Measurements from ENCODE around the gene LFNG.

LFNG gene

GRCh38 chr7:2526659-2527504 is 7.3 kb downstream of the LFNG start:
- H3K4me1 ChIP-seq (ENCODE audit: insufficient read depth, low read length, severe bottlenecking), result no peaks in the 10 kb centered on the region
- no peak overlapping the region for H3K27ac ChIP-seq (ENCODE audit: low read depth, low read length, poor library complexity, severe bottlenecking)
- no peaks in the 10 kb centered on the region for H3F3A ChIP-seq (ENCODE audit: insufficient read depth, low read length)
- TF ChIP-seq EZH2 (IDR thresholded peaks at IDR 0.05; ENCODE audit: borderline replicate concordance, low read length) (no peak), CTCF (IDR thresholded peaks at IDR 0.05; ENCODE audit: low read length) (no peak)
- H3K36me3 ChIP-seq (ENCODE audit: insufficient read depth, low read length), result no peaks in the 10 kb centered on the region
- no peaks in the 10 kb centered on the region for H4K20me1 ChIP-seq (ENCODE audit: insufficient read depth, low read length)
- no peaks in the 10 kb centered on the region for H3K9me2 ChIP-seq (ENCODE audit: low read depth, low read length)
- H3K27me3 ChIP-seq (ENCODE audit: insufficient read depth, low read length), result 0 out of 2 replicates have a peak, but pooled peaks cover 24% of the 10 kb centered on the region
- no peaks in the 10 kb centered on the region for H3K79me2 ChIP-seq (ENCODE audit: insufficient read depth, low read length)
- H3K4me2 ChIP-seq (ENCODE audit: low read length), result no peak overlapping the region
- no peaks in the 10 kb centered on the region for H3K9me3 ChIP-seq (ENCODE audit: low read length)
- H2AFZ ChIP-seq (ENCODE audit: low read length), result no peak overlapping the region
- no peak overlapping the region for H3K4me3 ChIP-seq (ENCODE audit: low read depth, low read length, poor library complexity, severe bottlenecking)
- no peak overlapping the region for H3K9ac ChIP-seq (ENCODE audit: low read length)

- no peak overlapping the region for H3K4me2 ChIP-seq (ENCODE audit: low read length)
- no peak overlapping the region for H3K4me3 ChIP-seq (ENCODE audit: low read depth, low read length, poor library complexity, severe bottlenecking)
- no peaks in the 10 kb centered on the region for H3K79me2 ChIP-seq (ENCODE audit: insufficient read depth, low read length)
- no peaks in the 10 kb centered on the region for H4K20me1 ChIP-seq (ENCODE audit: insufficient read depth, low read length)
- H3K27ac ChIP-seq (ENCODE audit: low read depth, low read length, poor library complexity, severe bottlenecking), result no peak overlapping the region
- no peaks in the 10 kb centered on the region for H3K9me3 ChIP-seq (ENCODE audit: low read length)
- H2AFZ ChIP-seq (ENCODE audit: low read length), result no peak overlapping the region
- no peaks in the 10 kb centered on the region for H3F3A ChIP-seq (ENCODE audit: insufficient read depth, low read length)
- TF ChIP-seq EZH2 (IDR thresholded peaks at IDR 0.05; ENCODE audit: borderline replicate concordance, low read length), result no peak
- no peak for TF ChIP-seq CTCF (IDR thresholded peaks at IDR 0.05; ENCODE audit: low read length)
- H3K9ac ChIP-seq (ENCODE audit: low read length), result no peak overlapping the region
- H3K27me3 ChIP-seq (ENCODE audit: insufficient read depth, low read length), result 0 out of 2 replicates have a peak, but pooled peaks cover 20% of the 10 kb centered on the region
- H3K36me3 ChIP-seq (ENCODE audit: insufficient read depth, low read length), result no peaks in the 10 kb centered on the region
- H3K9me2 ChIP-seq (ENCODE audit: low read depth, low read length), result no peaks in the 10 kb centered on the region
- H3K4me1 ChIP-seq (ENCODE audit: insufficient read depth, low read length, severe bottlenecking), result no peaks in the 10 kb centered on the region
These were observed 8.2 kb downstream of the LFNG start for GRCh38 chr7:2527505-2528467.

GRCh38 chr7:2528481-2529095 is 9.0 kb downstream of the LFNG start:
- no peak overlapping the region for H3K4me3 ChIP-seq (ENCODE audit: low read depth, low read length, poor library complexity, severe bottlenecking)
- H3K4me1 ChIP-seq (ENCODE audit: insufficient read depth, low read length, severe bottlenecking), result no peaks in the 10 kb centered on the region

More at GRCh38 chr7:2528481-2529095, 9.0 kb downstream of the LFNG start:
- H3K27me3 ChIP-seq (ENCODE audit: insufficient read depth, low read length), result 0 out of 2 replicates have a peak, but pooled peaks cover 20% of the 10 kb centered on the region
- no peak overlapping the region for H3K27ac ChIP-seq (ENCODE audit: low read depth, low read length, poor library complexity, severe bottlenecking)
- H3F3A ChIP-seq (ENCODE audit: insufficient read depth, low read length), result no peaks in the 10 kb centered on the region
- no peaks in the 10 kb centered on the region for H3K79me2 ChIP-seq (ENCODE audit: insufficient read depth, low read length)
- H4K20me1 ChIP-seq (ENCODE audit: insufficient read depth, low read length), result no peaks in the 10 kb centered on the region
- H3K9me2 ChIP-seq (ENCODE audit: low read depth, low read length), result no peaks in the 10 kb centered on the region
- H3K4me2 ChIP-seq (ENCODE audit: low read length), result no peak overlapping the region
- TF ChIP-seq CTCF (IDR thresholded peaks at IDR 0.05; ENCODE audit: low read length) (no peak), EZH2 (IDR thresholded peaks at IDR 0.05; ENCODE audit: borderline replicate concordance, low read length) (no peak)
- H3K36me3 ChIP-seq (ENCODE audit: insufficient read depth, low read length), result no peaks in the 10 kb centered on the region
- no peaks in the 10 kb centered on the region for H3K9me3 ChIP-seq (ENCODE audit: low read length)
- H2AFZ ChIP-seq (ENCODE audit: low read length), result no peak overlapping the region
- no peak overlapping the region for H3K9ac ChIP-seq (ENCODE audit: low read length)
